Stimulated activated CD4-positive, alpha-beta T cell treated with anti-CD3 and anti-CD28 coated beads, TNF-alpha, amount 100 ng/mL, for 48 hours (primary cell): ENCODE data around the gene WDR4.
"Not testable (repeated sequence)": the region's sequence is repeated elsewhere in the genome, so short reads cannot be mapped to it uniquely, and the experiment has no call there.

Experiments used
- DNase-seq, 3 donors: peaks; one replicate each; pipeline ENCODE4 v3.0.0-alpha.2; 2020; ENCODE audit warnings: low read depth in 3 of 3

Gene WDR4

DNA sequence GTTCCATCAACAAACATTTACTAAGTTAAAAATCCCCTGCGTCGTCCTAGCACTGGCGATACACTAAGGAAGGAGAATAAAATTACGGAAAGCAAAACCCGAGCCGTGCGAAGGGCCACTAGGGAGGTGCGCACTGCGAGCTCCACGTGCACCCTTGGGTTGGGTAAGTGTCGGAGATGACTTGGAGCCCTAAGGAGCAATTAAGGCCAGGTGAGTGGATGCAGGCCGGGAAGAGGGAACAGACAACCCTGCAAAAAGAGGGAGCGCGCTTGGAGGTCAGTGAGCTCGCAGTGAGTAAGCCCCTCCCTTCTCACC lies 704 bp downstream of the WDR4 start:
- DNase-seq: no peak

- DNase-seq: not testable (repeated sequence)
These were observed 3.5 kb downstream of the WDR4 start for GRCh38 chr21:42875811-42876210.

DNA sequence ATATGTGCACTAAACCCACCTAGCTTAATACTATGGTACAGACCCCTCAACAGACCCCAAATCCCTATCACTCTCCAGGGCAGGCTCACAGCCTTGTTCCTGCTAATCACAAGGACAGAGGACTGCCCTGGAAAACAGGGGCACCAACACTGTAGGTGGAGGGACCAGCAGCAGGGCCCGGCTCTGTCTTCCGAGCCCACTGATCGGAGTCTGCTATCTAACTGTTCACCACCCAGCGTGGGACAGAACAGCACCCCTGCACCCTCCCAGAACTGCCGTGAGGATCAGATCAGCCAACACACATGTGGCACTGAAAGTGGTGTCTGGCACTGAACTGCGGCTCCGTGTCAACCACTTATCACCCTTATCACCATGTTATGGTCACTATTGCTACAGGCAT lies 6.2 kb downstream of the WDR4 start:
- DNase-seq: no peak

GRCh38 chr21:42868196-42868595 lies 11.1 kb downstream of the WDR4 start:
- DNase-seq: no peak

DNA sequence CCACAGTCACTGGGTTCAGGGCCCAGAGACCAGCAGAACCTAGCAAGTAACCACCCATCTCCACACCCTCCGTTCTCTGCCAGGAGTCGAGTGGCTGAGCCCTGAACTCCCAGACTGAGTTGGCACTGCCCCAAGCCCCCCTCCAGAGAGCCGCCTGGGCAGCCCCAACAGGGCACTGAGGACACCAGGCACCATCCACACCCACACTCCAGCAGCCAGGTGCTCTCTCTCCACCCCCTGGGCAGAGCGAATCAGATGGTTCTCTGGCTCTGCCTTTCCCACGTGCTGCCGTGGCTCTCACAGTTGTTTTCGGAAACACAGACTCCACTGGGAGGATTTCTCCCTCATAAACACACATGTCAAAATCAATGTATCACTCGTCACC lies 13.6 kb downstream of the WDR4 start:
- DNase-seq: no peak

- no peak for DNase-seq
These were observed 14.2 kb downstream of the WDR4 start for GRCh38 chr21:42864815-42865775.

- no peak for DNase-seq
These were observed 15.1 kb downstream of the WDR4 start for GRCh38 chr21:42864286-42864685.

- DNase-seq: no peak
These were observed 15.9 kb downstream of the WDR4 start for GRCh38 chr21:42863504-42863870.

- peak in 1 of 3 donors; percentile 8 for DNase-seq
These were observed 16.4 kb downstream of the WDR4 start for GRCh38 chr21:42862774-42863503.

DNA sequence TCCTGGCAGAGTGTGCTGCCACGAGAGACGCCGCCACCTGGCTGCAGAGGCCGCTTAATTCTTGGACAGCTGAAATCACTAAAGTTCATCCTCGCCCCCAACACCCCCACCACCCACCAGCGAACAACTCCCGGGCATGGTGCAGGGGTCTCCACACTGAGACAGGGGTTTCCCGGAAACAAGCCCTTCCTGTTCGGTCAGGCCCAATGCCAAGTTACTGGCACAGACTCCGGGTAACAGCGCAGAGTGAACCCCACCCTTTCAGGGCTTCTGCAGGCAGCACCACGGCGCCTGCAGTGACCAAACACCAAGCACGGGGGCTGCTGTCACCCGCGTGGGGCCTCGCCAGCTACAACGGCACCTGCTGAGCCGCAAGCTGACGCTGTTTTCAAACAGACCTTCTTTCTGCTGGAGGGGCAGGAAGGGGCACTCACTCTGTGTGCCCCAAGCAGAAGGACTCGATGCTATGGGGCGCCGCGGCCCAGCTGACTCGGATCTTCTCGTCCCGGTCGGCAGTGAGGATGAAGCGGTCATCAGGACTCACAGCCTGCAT lies 17.4 kb downstream of the WDR4 start:
- no peak for DNase-seq

DNA sequence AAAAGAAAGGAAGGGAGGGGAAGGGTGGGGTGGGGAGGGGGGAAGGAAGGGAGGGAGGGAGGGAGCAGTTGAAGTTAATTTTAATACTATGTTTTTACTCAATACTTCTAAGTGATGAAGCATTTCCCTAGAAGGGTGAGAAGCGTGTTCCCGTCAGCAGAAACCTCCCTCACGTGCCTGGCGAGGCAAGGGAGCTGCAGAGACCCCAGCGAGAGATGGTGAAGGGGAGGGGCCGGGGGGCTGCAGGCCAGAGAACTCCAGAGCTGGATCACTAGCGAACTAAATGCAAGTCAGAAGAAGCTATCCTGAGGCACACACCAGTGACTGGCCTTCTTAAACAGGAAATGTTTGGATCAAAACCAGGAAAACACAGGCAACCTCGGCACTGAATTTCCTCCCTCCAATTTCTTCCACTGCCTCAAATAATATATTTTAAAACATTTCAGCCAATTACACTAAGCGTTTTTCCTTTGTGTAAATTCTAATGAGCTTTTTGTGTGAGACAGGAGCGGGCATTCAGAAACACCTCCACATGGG lies 18.0 kb downstream of the WDR4 start:
- DNase-seq: no peak

DNA sequence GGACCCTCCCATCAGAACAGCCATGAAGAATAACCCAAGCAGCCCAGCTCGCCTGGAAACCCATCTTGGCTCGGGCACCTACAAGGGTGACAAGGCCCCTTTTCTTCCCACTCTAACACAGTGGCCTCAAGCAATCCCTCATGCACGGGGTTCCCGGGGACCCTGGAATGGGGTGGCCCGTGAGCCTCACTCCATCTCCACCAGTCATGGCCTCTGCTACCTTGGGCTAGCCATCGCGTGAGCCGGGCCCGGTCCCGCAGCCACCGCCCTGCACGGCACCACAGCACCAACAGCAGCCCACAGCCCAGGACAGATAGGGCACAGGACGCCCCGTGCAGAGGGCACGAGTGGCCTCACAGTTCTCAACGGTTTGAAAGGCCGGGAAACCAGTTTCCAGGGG lies 19.0 kb downstream of the WDR4 start:
- no peak for DNase-seq

- no peak for DNase-seq
These were observed 19.5 kb downstream of the WDR4 start for GRCh38 chr21:42859891-42860230.

- DNase-seq: no peak
These were observed 20.1 kb downstream of the WDR4 start for GRCh38 chr21:42858957-42859890.

- no peak for DNase-seq
These were observed 21.0 kb downstream of the WDR4 start for GRCh38 chr21:42858185-42858847.

DNA sequence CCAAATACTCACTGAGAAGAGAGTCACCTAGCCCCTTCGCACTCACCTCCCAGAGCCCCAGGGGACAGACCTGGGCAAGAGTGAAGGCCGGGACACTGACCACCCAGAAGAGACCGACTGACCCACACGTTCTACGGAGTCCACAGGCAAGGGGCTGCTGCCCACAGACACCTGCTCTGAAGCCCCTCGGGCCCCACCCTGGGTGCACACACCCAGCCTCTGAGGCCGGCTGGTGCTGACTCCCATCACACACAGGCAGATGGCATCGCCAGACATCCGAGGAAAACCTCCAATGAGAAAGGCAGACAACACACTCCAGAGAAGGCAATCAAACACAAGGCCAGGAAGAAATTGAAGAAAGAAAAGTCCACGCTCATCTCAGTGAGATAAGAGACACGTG lies 22.1 kb downstream of the WDR4 start:
- DNase-seq: no peak

GRCh38 chr21:42855937-42856335 lies 23.4 kb downstream of the WDR4 start:
- DNase-seq: no peak

DNA sequence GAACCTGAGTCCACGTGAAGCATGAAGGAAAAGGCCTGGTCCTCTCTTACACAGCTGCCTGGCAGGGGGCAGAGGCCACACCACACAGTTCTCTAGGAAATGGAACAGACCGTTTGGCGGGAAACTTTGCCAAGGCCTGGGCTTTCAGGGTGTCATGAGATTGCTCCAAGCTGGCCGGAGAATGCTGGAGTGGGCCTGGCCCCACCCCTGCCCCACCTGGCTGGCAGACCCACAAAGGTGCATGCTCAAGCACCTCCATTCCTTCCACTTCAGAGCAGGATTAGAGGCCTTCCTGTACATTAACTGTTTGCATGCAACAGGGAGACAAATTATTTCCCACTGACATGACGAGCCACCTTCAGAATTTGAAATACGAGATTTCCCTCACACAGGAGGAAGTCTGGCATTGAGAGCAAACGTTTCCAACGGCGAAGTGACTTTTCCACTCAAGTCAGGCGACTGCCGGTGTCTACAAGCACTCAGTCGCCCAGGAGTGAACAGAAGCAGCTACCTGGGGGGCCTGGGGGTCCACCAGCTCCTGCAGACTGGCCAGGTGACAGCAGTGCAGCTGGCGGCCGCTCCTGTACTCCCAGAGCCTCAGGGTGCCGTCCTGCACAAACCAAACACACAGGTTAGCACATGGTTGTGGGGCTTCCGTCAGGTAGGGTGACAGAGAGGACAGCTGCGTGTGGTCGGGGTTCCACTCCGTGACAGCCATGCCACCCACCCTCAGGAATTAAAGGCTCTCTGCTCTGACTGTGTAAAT lies 24.0 kb downstream of the WDR4 start:
- DNase-seq: no peak

- DNase-seq: no peak
These were observed 24.9 kb downstream of the WDR4 start for GRCh38 chr21:42854246-42855010.

- DNase-seq: no peak
These were observed 25.7 kb downstream of the WDR4 start for GRCh38 chr21:42853621-42854020.
